HFF-Myc (cell line): ENCODE measurements around the gene BSDC1.
A peak's percentile ranks its signal among the peaks of the same experiment; 100 is the strongest.

ENCODE experiments used
- DNase-seq: peaks from one replicate; pipeline ENCODE4 v3.0.0-alpha.2; 2011; ENCODE audit warnings: low read depth; ENCODE audit errors: extremely low read depth
- H3K4me3 ChIP-seq: replicated peaks from 2 replicates; pipeline ENCODE4 v1.5.1; 2011; ENCODE audit warnings: low read depth, mild to moderate bottlenecking, control low read depth, low read length
- TF ChIP-seq, protein P1 (sequence below): IDR thresholded peaks from 2 replicates; pipeline ENCODE4 v1.5.1; 2012; ENCODE audit warnings: mild to moderate bottlenecking, low read depth, low read length, control low read depth; ENCODE audit errors: missing control alignments

BSDC1 gene

DNA sequence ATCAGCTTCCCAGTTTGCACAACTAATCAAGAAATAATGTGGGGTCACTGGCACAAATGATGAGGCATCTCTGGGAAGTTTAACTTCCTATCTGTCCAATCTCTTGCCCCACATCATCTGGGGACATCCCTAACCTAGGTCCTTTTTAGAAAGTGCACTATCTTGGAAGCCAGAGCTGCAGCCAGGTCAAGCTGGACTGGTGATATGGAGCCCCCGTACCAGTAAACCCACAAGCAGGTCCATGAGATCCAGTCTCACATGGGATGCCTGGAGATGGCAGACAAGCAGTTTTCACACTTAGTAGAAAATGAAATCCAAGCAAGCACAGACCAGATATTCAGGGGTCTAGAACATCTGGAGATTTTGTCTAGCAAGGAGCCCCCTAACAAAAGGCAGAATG is 27.5 kb upstream of the BSDC1 start:
- TF ChIP-seq, protein P1, sequence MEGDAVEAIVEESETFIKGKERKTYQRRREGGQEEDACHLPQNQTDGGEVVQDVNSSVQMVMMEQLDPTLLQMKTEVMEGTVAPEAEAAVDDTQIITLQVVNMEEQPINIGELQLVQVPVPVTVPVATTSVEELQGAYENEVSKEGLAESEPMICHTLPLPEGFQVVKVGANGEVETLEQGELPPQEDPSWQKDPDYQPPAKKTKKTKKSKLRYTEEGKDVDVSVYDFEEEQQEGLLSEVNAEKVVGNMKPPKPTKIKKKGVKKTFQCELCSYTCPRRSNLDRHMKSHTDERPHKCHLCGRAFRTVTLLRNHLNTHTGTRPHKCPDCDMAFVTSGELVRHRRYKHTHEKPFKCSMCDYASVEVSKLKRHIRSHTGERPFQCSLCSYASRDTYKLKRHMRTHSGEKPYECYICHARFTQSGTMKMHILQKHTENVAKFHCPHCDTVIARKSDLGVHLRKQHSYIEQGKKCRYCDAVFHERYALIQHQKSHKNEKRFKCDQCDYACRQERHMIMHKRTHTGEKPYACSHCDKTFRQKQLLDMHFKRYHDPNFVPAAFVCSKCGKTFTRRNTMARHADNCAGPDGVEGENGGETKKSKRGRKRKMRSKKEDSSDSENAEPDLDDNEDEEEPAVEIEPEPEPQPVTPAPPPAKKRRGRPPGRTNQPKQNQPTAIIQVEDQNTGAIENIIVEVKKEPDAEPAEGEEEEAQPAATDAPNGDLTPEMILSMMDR, result no peak
- no peak for DNase-seq
- no peak overlapping the region for H3K4me3 ChIP-seq

DNA sequence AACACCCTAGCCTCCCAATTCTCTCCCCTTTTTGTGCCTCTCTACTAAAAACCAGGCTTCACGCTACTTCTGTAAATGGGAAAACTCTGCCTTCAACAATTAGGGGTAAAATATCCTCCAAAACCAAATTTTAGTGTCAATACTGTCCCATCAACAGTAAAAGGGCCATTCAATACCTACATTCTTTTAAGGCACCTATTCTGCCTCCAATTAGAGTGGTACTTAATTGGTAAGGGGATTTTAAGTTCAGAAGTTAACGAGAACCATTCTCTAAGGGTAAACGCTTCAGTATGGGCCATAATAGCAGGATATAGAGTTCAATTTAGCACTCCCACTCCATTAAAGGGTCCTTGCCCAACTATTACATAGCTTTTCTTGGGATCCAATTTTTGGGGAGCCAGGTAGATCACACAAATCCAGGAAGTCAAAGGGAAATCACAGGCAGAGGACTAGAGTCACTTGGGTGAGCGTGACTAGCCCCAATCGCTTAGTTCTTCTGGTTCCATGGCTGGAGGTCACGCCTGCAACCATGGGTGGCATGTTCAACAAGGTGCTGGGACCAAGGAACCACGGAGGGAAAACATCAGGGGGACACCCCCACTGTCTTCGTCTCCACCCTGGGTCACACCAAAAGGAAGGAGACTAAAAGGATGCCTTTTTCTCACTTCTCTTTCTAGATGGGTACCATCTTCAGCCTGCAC is 20.1 kb upstream of the BSDC1 start:
- no peak for DNase-seq
- no peak overlapping the region for H3K4me3 ChIP-seq
- TF ChIP-seq, protein P1, result no peak

DNA sequence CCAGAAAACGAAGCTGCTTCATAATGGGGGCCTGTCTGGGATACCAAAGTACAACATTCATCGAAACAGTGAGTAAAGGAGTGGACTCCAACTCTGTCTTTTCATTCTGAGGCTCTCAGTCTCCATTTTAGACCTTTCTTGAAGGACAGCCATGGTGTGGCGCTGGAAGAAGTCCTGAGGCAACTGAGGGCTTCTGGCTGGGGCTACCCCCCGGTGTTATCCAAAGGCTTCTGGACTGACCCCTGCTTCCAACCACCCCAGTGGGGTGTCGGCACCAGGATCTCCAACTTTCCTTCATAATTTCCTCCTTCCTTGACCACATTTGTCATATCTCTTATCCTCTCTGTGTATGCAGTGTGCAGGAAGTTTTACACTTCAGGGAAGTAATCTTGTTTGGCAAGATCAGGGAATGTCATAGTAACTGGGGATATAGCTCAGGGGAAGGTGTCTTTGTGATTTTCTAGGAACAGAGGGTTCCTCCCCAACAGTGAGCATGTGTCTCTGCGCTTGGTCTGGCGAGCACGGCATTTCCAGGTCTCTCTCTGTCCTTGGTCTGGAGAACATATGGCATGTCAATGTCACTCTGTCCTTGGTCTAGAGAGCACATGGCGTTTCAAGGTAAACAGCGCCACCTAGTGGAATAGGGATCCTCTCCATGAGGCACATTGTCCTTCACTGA is 19.4 kb upstream of the BSDC1 start:
- peak; percentile 67 for DNase-seq
- TF ChIP-seq, protein P1, result peak; percentile 78
- no peak overlapping the region for H3K4me3 ChIP-seq

DNA sequence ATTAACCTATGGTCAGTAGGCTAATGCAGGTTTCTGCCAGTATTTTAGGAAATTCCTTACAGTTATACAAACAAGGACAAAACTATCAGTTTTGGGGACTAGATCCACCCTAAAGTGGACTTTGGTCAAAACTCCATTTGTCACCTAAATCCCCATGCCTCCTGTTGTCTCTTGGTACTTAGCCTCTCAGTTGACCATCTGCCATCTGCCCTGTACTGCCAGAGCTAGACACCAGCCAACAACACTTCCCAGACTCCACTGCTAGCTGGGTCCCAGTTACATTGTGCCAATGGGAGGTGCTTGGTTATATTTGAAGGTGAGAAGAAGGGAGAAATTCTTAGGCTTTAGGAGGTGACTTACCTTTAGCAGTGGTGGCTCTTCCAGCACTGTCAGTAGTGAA is 17.0 kb upstream of the BSDC1 start:
- no peak for DNase-seq

DNA sequence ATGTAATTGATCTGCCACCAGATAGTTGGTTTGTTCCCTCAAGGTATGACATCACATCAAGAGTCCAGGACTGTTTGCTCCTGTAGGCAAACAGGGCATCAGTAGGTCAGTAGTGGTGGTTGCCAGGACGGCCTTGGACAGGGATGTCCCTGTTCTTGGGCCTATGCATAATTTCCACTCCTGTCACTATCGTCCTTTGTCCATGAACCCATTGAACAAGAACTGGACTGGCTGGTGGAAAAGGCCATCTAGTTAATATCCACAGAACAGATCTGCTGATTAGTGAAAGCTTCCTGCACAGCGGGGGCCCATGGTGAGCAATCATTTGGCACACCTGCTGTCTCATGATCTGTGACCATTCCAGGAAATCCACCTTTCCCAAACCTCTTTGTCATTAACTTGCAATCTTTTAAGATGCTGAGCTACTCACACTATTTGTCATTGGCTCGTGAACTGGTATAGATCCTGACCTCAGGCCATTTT is 12.4 kb upstream of the BSDC1 start:
- no peak overlapping the region for H3K4me3 ChIP-seq
- DNase-seq, result no peak
- TF ChIP-seq, protein P1, result no peak

More for the DNA sequence above, 17.0 kb upstream of the BSDC1 start:
- TF ChIP-seq, protein P1, result no peak
- H3K4me3 ChIP-seq, result no peak overlapping the region

DNA sequence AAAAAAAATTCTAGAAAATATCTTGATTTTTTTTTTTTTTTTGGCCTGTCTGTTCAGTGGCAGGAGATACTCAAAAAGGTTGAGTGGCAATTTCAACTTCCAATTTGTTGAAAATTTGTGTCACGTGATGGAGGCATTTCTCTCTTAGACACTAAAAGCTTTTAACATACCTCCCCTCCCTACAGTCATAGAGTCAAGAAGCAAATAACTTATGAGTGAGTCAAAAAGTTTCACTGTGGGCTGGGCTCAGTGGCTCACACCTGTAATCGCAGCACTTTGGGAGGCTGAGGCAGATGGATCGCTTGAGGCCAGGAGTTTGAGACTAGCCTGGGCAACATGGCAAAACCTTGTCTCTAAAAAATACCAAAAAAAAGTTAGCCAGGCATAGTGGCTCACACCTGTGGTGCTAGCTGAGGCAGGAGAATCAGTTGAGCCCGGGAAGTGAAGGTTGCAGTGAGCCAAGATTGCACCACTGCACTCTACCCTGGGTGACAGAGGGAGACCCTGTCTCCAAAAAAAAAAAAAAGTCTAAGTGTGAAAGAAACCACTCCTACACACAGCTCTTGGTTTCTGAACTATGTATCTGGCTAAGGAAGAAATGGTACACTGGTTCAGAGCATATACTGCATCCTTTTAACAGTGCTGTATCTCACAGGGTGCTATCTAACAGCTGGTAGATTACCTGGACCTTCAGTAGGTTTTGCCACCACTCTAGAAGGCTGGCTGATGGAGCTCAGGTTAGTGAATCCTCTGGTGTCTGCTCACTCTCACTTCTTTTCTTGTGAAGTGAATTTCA is 11.6 kb upstream of the BSDC1 start:
- no peak overlapping the region for H3K4me3 ChIP-seq
- DNase-seq, result no peak
- TF ChIP-seq, protein P1, result no peak
